ENCODE measurements around the gene ZC2HC1B. TPM values are rescaled to one million over a fixed set of nuclear protein-coding genes. Genes with fewer than 3 reads are reported as not detected.

The ZC2HC1B gene
- polyA plus RNA-seq, 4 donors: 0.09 TPM; not detected in 3

DNA sequence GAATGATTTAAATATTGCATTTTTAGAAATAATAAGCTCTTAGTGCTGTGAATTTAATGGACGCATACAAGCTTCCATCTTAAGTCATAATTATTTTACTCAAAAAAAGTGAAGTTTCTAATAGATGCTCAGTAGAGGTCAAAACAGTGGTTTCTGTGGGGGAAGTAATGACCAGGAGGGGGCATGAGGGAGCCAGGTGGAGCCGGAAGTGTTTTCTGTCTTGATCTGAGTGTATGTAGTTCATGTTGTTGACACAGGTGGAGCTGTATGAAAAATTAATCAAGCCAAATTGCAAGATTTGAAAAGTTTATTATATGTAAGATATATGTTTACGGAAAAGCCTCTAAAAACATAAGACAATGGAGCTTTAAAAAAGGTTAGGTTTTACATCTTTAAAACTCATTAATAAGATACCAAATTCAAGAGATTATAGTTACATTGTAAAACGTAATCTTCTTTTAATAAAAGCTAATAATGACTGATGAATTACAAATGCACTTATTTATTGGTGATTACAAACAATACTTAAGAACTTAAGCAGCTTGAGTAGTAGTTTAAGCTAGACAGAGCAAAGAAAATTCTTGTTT is 75.8 kb downstream of the ZC2HC1B start:
- no peaks in the 10 kb centered on the region for H3K4me1 ChIP-seq (ENCODE audit: control insufficient read depth in 3 of 3, insufficient read depth in 2 of 3, low read depth in 1 of 3, low read length in 2 of 3)
- FAIRE-seq (peak; percentile 30), DNase-seq (peak; percentile 74 to 77)
- H3K4me3 ChIP-seq (ENCODE audit: low read depth in 1 of 3, low read length in 3 of 3): no peak overlapping the region
- H3K36me3 ChIP-seq (ENCODE audit: control insufficient read depth in 3 of 3, insufficient read depth in 2 of 3, low read depth in 1 of 3, low read length in 3 of 3): peaks cover 0 to 10% (median 0%) of the 10 kb centered on the region in 3 donors
- WGBS, 3 donors: 21 to 43% (median 29%) methylated on average over 4 of the region's 4 CpGs
- no peak overlapping the region for H3K27ac ChIP-seq (ENCODE audit: low read depth in 1 of 3, low read length in 2 of 3)
- H3K27me3 ChIP-seq (ENCODE audit: control insufficient read depth in 3 of 3, insufficient read depth in 3 of 3, low read length in 3 of 3): no peaks in the 10 kb centered on the region
- no peaks in the 10 kb centered on the region for H3K9me3 ChIP-seq (ENCODE audit: control insufficient read depth in 2 of 2, insufficient read depth in 1 of 2, low read depth in 1 of 2, low read length in 1 of 2)

GRCh38 chr6:143941852-143942627 is 77.8 kb downstream of the ZC2HC1B start:
- Histone ChIP-seq H3K36me3 (ENCODE audit: control insufficient read depth in 3 of 3, insufficient read depth in 2 of 3, low read depth in 1 of 3, low read length in 3 of 3) (peaks cover 0 to 10% (median 0%) of the 10 kb centered on the region in 3 donors), H3K4me3 (ENCODE audit: low read depth in 1 of 3, low read length in 3 of 3) (no peak overlapping the region), H3K9me3 (ENCODE audit: control insufficient read depth in 2 of 2, insufficient read depth in 1 of 2, low read depth in 1 of 2, low read length in 1 of 2) (peaks cover 0 to 10% of the 10 kb centered on the region in 2 donors), H3K27ac (ENCODE audit: low read depth in 1 of 3, low read length in 2 of 3) (no peak overlapping the region), H3K27me3 (ENCODE audit: control insufficient read depth in 3 of 3, insufficient read depth in 3 of 3, low read length in 3 of 3) (no peaks in the 10 kb centered on the region), H3K4me1 (ENCODE audit: control insufficient read depth in 3 of 3, insufficient read depth in 2 of 3, low read depth in 1 of 3, low read length in 2 of 3) (no peaks in the 10 kb centered on the region)
- 59 to 71% (median 63%) methylated on average over 20 of the region's 20 CpGs for WGBS, 3 donors
- FAIRE-seq: no peak
- DNase-seq: peak; percentile 55 to 70

DNA sequence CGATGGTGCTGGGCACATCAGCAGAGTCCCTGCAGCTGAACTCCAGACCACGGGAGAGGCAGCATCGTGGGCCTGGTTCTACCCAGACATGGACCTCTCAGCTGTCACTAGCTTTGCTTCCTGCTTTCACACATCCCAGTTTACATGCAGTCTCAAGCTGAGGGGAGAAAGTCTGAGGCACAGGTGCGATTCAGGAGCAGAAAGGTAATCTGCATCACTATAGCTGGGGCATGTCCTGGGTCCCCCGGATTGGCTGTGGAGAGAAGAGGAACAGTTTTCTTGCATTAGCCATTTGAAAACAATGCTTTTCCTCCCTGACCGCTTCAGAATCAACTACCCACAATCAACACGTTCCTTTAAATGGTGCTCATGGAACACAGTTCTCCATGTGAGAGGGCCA is 83.9 kb downstream of the ZC2HC1B start:
- Histone ChIP-seq H3K36me3 (ENCODE audit: control insufficient read depth in 3 of 3, insufficient read depth in 2 of 3, low read depth in 1 of 3, low read length in 3 of 3) (peaks cover 0 to 11% (median 0%) of the 10 kb centered on the region in 3 donors), H3K4me1 (ENCODE audit: control insufficient read depth in 3 of 3, insufficient read depth in 2 of 3, low read depth in 1 of 3, low read length in 2 of 3) (peaks cover 0 to 23% (median 0%) of the 10 kb centered on the region in 3 donors), H3K4me3 (ENCODE audit: low read depth in 1 of 3, low read length in 3 of 3) (no peak overlapping the region), H3K9me3 (ENCODE audit: control insufficient read depth in 2 of 2, insufficient read depth in 1 of 2, low read depth in 1 of 2, low read length in 1 of 2) (peaks cover 0 to 24% of the 10 kb centered on the region in 2 donors), H3K27ac (ENCODE audit: low read depth in 1 of 3, low read length in 2 of 3) (no peak overlapping the region), H3K27me3 (ENCODE audit: control insufficient read depth in 3 of 3, insufficient read depth in 3 of 3, low read length in 3 of 3) (no peaks in the 10 kb centered on the region)
- 94% methylated on average over 7 of the region's 7 CpGs for WGBS, 3 donors
- FAIRE-seq: no peak
- DNase-seq: no peak

GRCh38 chr6:143949535-143949934 is 85.3 kb downstream of the ZC2HC1B start:
- H3K27me3 ChIP-seq (ENCODE audit: control insufficient read depth in 3 of 3, insufficient read depth in 3 of 3, low read length in 3 of 3): no peaks in the 10 kb centered on the region
- H3K4me3 ChIP-seq (ENCODE audit: low read depth in 1 of 3, low read length in 3 of 3): no peak overlapping the region
- FAIRE-seq: no peak
- peaks cover 0 to 23% (median 0%) of the 10 kb centered on the region in 3 donors for H3K4me1 ChIP-seq (ENCODE audit: control insufficient read depth in 3 of 3, insufficient read depth in 2 of 3, low read depth in 1 of 3, low read length in 2 of 3)
- 88 to 100% (median 91%) methylated on average over 1 of the region's 1 CpG for WGBS, 3 donors
- H3K9me3 ChIP-seq (ENCODE audit: control insufficient read depth in 2 of 2, insufficient read depth in 1 of 2, low read depth in 1 of 2, low read length in 1 of 2): peaks cover 0 to 24% of the 10 kb centered on the region in 2 donors
- peak in 1 of 2 donors; percentile 69 for DNase-seq
- H3K36me3 ChIP-seq (ENCODE audit: control insufficient read depth in 3 of 3, insufficient read depth in 2 of 3, low read depth in 1 of 3, low read length in 3 of 3): peaks cover 0 to 11% (median 0%) of the 10 kb centered on the region in 3 donors
- peak overlapping the region in 1 of 3 donors; percentile 80 for H3K27ac ChIP-seq (ENCODE audit: low read depth in 1 of 3, low read length in 2 of 3)

GRCh38 chr6:143949962-143950361 is 85.7 kb downstream of the ZC2HC1B start:
- WGBS, 3 donors: 85 to 86% (median 86%) methylated on average over 9 of the region's 9 CpGs
- DNase-seq (peak in 1 of 2 donors; percentile 43), FAIRE-seq (no peak)
- H3K4me3 ChIP-seq (ENCODE audit: low read depth in 1 of 3, low read length in 3 of 3): no peak overlapping the region
- H3K4me1 ChIP-seq (ENCODE audit: control insufficient read depth in 3 of 3, insufficient read depth in 2 of 3, low read depth in 1 of 3, low read length in 2 of 3): peaks cover 0 to 23% (median 0%) of the 10 kb centered on the region in 3 donors
- peaks cover 0 to 11% (median 0%) of the 10 kb centered on the region in 3 donors for H3K36me3 ChIP-seq (ENCODE audit: control insufficient read depth in 3 of 3, insufficient read depth in 2 of 3, low read depth in 1 of 3, low read length in 3 of 3)
- H3K27ac ChIP-seq (ENCODE audit: low read depth in 1 of 3, low read length in 2 of 3): peak overlapping the region in 1 of 3 donors; percentile 80
- peaks cover 0 to 24% of the 10 kb centered on the region in 2 donors for H3K9me3 ChIP-seq (ENCODE audit: control insufficient read depth in 2 of 2, insufficient read depth in 1 of 2, low read depth in 1 of 2, low read length in 1 of 2)
- no peaks in the 10 kb centered on the region for H3K27me3 ChIP-seq (ENCODE audit: control insufficient read depth in 3 of 3, insufficient read depth in 3 of 3, low read length in 3 of 3)

DNA sequence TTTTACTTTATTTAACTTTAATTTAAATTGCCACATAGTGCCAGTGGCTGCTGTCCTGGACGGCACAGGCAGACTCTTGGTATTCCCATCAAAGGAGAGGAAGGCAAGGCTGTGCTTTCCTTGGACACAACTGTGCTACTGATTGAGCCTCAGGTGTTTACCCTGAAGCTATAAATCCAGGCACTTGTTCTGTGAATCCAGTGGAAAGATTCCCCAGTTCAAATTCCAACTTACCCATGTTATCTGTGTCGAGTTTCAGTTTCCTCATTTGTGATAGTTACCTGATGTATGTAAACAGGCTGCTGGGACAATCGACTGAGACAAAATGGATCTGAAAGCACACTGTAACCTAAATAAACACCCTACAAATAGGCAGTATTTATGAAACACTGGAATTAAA is 86.6 kb downstream of the ZC2HC1B start:
- DNase-seq (peak; percentile 46 to 87), FAIRE-seq (no peak)
- peaks cover 0 to 23% (median 0%) of the 10 kb centered on the region in 3 donors for H3K4me1 ChIP-seq (ENCODE audit: control insufficient read depth in 3 of 3, insufficient read depth in 2 of 3, low read depth in 1 of 3, low read length in 2 of 3)
- H3K27ac ChIP-seq (ENCODE audit: low read depth in 1 of 3, low read length in 2 of 3): peak overlapping the region in 1 of 3 donors; percentile 80
- H3K9me3 ChIP-seq (ENCODE audit: control insufficient read depth in 2 of 2, insufficient read depth in 1 of 2, low read depth in 1 of 2, low read length in 1 of 2): peaks cover 0 to 24% of the 10 kb centered on the region in 2 donors
- WGBS, 3 donors: 16 to 38% (median 36%) methylated on average over 3 of the region's 3 CpGs
- H3K4me3 ChIP-seq (ENCODE audit: low read depth in 1 of 3, low read length in 3 of 3): no peak overlapping the region
- H3K36me3 ChIP-seq (ENCODE audit: control insufficient read depth in 3 of 3, insufficient read depth in 2 of 3, low read depth in 1 of 3, low read length in 3 of 3): peaks cover 0 to 13% (median 0%) of the 10 kb centered on the region in 3 donors
- H3K27me3 ChIP-seq (ENCODE audit: control insufficient read depth in 3 of 3, insufficient read depth in 3 of 3, low read length in 3 of 3): no peaks in the 10 kb centered on the region

GRCh38 chr6:143952060-143952778 is 87.9 kb downstream of the ZC2HC1B start:
- H3K4me1 ChIP-seq (ENCODE audit: control insufficient read depth in 3 of 3, insufficient read depth in 2 of 3, low read depth in 1 of 3, low read length in 2 of 3): peaks cover 0 to 23% (median 0%) of the 10 kb centered on the region in 3 donors
- peaks cover 0 to 13% of the 10 kb centered on the region in 2 donors for H3K9me3 ChIP-seq (ENCODE audit: control insufficient read depth in 2 of 2, insufficient read depth in 1 of 2, low read depth in 1 of 2, low read length in 1 of 2)
- H3K27me3 ChIP-seq (ENCODE audit: control insufficient read depth in 3 of 3, insufficient read depth in 3 of 3, low read length in 3 of 3): no peaks in the 10 kb centered on the region
- no peak for FAIRE-seq
- 86 to 93% (median 91%) methylated on average over 9 of the region's 9 CpGs for WGBS, 3 donors
- peaks cover 0 to 12% (median 0%) of the 10 kb centered on the region in 3 donors for H3K36me3 ChIP-seq (ENCODE audit: control insufficient read depth in 3 of 3, insufficient read depth in 2 of 3, low read depth in 1 of 3, low read length in 3 of 3)
- H3K27ac ChIP-seq (ENCODE audit: low read depth in 1 of 3, low read length in 2 of 3): no peak overlapping the region
- no peak overlapping the region for H3K4me3 ChIP-seq (ENCODE audit: low read depth in 1 of 3, low read length in 3 of 3)
- no peak for DNase-seq
